GM18498 (cell line): Measurements from ENCODE around the gene MYEOV.

Experiments
- ATAC-seq: cut with Tn5 transposase; IDR thresholded peaks from one replicate; pipeline ENCODE4 v1.9.1; 2021; ENCODE audit warnings: mild to moderate bottlenecking, moderate library complexity; ENCODE audit not compliant: unreplicated experiment

MYEOV gene

DNA sequence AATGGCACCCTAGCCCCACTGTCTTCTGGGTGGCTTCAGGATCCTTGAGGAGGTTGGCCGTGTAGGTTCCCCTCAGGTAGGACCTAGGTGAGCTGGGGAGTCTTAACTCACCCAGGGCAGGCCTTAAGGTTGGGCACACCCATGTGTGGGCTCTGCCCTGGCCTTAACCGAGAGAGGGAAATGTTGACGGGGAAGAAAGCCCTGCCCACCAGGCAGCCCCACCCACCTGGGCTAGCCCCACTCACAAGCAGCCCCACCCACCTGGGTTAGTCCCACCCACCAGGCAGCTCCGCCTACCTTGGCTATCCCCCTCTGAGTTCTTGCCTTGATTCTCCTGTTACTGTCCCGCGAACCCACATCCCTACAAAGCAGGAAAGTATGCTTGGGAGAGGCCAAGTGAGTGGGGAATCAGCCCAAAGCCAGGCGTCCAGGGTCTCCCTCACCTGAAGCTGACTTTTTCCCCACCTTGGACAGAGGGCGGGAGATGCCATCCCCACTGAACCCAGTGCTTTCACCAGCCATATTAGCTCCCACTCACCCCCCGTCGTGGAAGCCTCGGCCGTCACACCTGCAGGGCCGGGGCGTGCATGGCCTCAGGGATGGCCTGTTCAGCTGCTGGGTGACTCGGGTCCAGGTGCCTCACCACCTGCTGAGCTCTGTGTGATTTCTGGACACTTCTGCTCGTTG lies at the start of gene MYEOV:
TSS of gene MYEOV (plus strand) at position 337 of the 687 bp plus-strand sequence. CDS start 1,200 bp downstream, outside the sequence.
- ATAC-seq: no peak

- no peak for ATAC-seq
These were observed 49.7 kb upstream of the MYEOV start for GRCh38 chr11:69244266-69244665.

DNA sequence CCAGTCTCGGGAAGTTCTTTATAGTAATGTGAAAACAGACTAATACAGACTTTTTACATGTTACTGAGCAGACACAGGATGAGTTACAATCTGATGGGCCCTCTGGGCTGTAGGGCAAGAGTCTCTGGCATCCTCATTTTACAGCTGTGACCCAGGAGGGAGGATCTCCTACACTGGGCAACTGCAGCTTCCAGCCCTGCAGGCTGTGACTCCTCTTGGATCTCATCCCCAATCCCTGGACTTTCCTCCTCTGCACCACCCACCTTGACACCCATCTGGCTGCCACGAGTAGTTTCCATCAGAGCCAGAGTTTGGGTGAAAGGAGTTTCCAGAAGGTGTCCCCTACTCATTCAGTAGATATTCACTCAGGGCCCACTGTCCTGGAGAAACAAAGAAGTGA lies 48.9 kb upstream of the MYEOV start:
- ATAC-seq: no peak

- ATAC-seq: no peak
These were observed 48.2 kb upstream of the MYEOV start for GRCh38 chr11:69245491-69246345.

- no peak for ATAC-seq
These were observed 44.4 kb upstream of the MYEOV start for GRCh38 chr11:69249311-69250185.

DNA sequence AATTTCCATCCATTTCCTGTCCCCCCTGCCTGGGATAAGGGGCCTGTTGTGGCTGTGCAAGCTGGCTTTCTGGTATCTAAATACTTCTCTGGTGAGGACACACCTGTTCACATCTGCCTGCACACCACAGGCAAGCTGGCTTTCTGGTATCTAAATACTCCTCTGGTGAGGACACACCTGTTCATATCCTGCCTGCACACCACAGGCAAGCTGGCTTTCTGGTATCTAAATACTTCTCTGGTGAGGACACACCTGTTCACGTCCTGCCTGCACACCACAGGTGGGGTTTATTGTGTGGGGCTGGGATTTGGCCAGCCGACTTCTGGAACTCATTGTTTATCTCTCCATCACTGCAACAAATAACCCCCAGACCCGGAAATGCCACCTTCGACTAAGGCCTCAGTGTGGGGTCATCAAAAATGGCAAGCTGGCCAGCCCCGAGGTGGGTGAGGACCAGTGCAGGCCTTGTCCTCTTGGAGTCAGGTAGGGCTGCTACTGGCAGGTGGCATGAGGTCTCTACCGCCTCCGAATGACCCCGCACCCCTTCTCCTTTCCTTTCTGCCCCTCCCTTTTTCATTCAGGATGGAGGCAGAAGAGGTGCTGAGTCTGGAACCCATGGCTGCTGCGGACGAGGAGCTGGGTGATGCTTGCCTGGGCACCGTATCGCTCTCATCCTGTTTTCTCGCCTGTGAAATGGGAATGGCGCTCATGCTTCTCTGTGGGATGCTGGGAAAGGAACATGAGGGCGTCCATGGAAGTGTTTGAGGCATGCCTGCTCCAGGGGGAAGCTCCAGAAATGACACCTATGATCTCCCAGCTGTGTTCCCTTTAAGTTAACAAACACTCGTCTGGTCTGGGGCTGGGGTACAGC lies 43.5 kb upstream of the MYEOV start:
- ATAC-seq: no peak

DNA sequence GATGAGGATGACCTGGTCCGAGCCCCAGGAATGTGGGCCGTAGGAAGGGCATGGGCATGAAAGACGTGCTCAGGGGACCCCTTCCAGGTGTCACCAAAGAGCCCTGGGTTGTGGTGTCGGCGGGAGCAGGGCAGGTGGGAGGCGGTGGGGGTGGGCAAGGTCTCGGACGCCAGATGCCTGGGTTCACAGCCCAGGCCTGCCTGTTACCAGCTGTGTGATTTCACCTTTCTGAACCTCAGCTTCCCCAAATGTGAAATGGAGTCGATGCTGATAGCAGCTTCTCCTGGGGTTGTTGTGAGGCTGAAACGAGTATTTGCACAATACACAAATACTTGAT lies 42.9 kb upstream of the MYEOV start:
- no peak for ATAC-seq

DNA sequence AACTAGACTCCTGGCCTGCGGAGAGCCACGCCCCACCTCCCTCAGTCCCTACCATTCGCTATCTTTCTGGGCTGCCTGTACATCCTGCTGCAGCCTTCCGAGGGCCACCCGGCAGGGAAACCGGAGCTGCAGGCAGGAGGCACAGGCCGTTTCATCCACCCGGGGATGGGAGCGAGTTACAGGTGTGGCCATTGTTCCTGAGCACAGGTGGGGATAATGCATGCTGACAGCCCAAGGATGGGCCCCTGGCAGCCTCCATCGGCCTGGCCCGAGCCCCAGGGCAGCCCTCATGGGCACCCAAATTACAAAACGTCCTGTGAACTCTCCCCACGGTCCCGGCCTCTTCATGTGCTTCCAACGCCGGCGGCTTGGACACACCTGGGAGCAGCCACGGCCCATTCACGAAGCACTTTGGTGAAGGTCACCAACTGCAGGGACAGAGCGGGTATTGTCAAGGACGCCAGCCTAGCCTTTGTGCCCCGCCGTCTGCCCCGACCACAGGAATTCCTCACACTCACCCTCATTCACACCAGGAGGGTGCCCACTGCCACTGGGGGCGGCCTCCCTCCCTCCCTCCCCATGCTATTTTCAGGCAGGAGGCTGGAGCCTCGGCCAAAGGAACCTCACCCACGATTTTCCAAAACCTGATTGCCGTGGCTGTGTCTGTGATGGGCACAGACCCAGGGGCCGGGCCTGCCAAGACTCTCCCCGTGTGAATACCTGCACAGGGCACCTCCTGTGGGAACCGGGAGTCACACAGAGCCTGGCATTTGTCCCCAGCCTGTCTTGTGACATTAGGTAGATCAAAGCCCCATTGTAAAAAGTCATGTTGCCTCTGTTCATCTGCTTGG lies 42.1 kb upstream of the MYEOV start:
- ATAC-seq: no peak

GRCh38 chr11:69252490-69252837 lies 41.5 kb upstream of the MYEOV start:
- ATAC-seq: no peak

DNA sequence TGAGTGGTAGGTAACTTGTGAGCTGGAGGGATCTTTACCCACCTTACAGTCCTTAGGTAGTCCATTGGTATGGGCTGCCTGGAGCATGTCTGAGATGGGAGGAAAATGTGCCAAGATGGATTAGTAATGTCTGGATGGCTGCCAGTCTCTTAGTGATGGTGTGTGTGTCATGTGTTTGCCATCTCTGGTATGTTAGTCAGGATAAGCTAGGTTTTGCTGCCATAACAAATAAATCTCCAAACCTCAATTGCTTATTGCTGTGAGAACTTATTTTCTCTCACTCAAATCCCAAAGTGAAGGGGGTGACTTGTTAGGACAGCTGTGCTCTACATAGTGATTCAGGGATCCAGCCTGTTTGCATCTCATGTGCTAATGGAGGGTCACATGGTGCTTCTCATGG lies 40.9 kb upstream of the MYEOV start:
- no peak for ATAC-seq

- ATAC-seq: no peak
These were observed 36.8 kb upstream of the MYEOV start for GRCh38 chr11:69257134-69257533.

GRCh38 chr11:69257838-69258658 lies 35.9 kb upstream of the MYEOV start:
- ATAC-seq: no peak

DNA sequence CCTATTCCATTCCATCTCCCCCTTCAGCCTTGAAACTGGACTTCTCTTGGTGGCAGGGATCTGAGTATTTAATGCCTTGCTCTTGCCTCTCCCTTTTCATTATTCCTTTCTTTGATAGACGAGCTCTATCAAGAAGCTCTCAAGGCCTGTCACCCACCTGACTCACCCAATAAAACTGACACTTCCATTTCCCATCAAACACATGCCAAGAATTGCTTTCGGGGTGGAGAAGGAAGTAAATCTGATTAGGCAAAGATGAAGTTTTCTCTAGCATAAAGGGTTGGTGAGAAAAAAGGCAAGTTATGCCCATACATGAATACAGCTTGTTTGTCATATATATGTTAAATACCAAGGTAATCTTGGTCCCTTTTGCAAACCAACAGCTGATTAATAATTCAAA lies 34.9 kb upstream of the MYEOV start:
- no peak for ATAC-seq

GRCh38 chr11:69260622-69261021 lies 33.3 kb upstream of the MYEOV start:
- no peak for ATAC-seq

DNA sequence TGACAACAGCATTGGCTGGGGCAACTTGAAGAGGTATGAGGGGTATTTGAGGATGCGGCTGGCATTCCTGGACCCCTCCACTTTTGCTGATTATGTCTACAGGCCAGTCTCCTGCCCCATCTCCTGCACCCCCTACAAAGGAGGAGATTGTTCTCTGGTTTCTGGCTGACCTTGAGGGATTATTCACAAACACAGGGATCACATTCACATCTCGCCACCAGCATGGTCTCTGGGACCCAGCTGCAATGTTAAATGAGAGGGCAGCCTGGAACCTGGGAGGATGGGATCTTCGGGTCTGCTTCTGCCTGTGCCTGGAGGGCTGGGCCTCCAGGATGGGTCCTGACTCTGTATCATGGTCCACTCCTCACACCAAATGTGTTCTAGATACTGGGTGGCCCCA lies 32.8 kb upstream of the MYEOV start:
- no peak for ATAC-seq

DNA sequence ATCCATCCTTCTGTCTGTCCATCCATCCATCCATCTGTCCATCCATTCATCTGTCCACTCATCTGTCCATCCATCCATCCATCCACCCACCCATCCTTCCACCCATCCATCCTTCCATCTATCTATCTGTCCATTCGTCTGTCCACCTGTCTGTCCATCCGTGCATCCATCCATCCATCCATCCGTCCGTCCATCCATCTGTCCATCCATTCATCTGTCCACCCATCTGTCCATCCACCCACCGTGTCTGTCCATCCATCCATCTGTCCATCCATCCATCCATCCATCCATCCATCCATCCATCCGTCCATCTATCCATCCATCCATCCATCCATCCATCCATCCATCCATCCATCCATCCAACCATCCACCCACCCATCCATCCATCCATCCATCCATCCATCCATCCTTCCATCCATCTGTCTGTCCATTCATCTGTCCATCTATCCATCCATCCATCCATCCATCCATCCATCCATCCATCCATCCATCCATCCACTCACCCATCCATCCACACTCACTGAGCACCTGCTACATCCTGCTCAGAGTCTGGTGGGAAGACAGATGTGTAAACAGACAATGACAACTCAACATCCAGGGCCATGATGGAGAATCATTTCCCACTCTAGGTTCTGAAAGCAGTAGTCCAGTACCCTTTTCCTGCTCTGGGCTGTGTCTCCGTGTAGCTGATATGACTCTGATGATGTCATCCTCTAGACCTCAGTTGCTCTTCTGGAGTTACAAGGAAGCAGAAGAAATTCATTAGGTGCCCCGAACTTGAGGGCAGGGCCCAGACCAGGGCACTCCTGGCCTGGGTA lies 30.8 kb upstream of the MYEOV start:
- ATAC-seq: no peak

DNA sequence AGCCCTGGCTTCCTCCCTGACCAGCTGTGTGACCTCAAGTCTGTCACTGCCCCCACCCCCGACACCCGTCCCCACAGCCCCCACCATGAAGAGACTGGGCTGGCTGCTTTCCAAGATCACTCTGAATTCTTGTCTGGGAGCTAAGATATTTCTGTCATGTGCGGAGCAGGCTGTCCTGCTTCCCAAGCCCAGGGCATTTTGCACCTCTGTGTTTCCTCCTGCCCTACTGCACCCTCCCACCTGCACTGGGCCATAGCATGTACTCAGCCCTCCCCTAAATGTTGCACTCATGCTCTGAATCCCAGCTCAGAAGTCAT lies 30.3 kb upstream of the MYEOV start:
- ATAC-seq: no peak

- ATAC-seq: no peak
These were observed 29.5 kb upstream of the MYEOV start for GRCh38 chr11:69264486-69264885.
